ENCODE results near the gene GLYR1. TPM values are rescaled to one million over a fixed set of nuclear protein-coding genes. Genes with fewer than 3 reads are reported as not detected.

Gene GLYR1
- 40.2 and 47.4 TPM in 2 replicates for total RNA-seq (2014; rRNA removed; shearing (Covaris generic))

GRCh38 chr16:4846901-4847773 lies at the start of gene GLYR1, which contains the start of gene UBN1:
GLYR1 (minus strand) TSS chr16:4847288; CDS start chr16:4847265, 23 bp downstream.
UBN1 (plus strand) TSS chr16:4847481; CDS start chr16:4852918, 5,437 bp downstream.

GRCh38 chr16:4801962-4802658 lies 45.0 kb downstream of the GLYR1 start, which contains the start of gene ROGDI:
ROGDI (minus strand) TSS chr16:4802633; CDS start chr16:4802571, 62 bp downstream.

GRCh38 chr16:4795181-4795827 lies 51.8 kb downstream of the GLYR1 start, which contains the start of gene SMIM22:
SMIM22 (plus strand) TSS chr16:4795369; CDS start chr16:4795735, 366 bp downstream.

GRCh38 chr16:4787627-4788482 lies 59.2 kb downstream of the GLYR1 start, which contains the start of gene SEPTIN12:
SEPTIN12 (minus strand) TSS chr16:4788345; CDS start chr16:4787645, 700 bp downstream.

GRCh38 chr16:4766875-4767628 lies 80.0 kb downstream of the GLYR1 start, which contains the start of gene ZNF500:
ZNF500 (minus strand) TSS chr16:4767162; CDS start chr16:4765978, 1,184 bp downstream.

Small RNA genes lying within 50 kb of the gene (small RNA-seq; reads per million reads assigned to genes)
- not detected for gene RF00017

Other genes with a start within 250 kb of the GLYR1 start
- gene UBALD1, start 232.4 kb downstream of the GLYR1 start, total RNA-seq (2014; rRNA removed; shearing (Covaris generic)), result 62.3 and 71.6 TPM in 2 replicates
- gene MGRN1, start 222.5 kb downstream of the GLYR1 start, total RNA-seq (2014; rRNA removed; shearing (Covaris generic)), result 26.1 and 27.5 TPM in 2 replicates
- gene NUDT16L1, start 153.7 kb downstream of the GLYR1 start, total RNA-seq (2014; rRNA removed; shearing (Covaris generic)), result 32.3 and 33.4 TPM in 2 replicates
- 21.2 and 22.8 TPM in 2 replicates for gene ANKS3, start 113.0 kb downstream of the GLYR1 start, total RNA-seq (2014; rRNA removed; shearing (Covaris generic))
- 0.93 and 1.5 TPM in 2 replicates for gene DNAAF8, start 112.8 kb downstream of the GLYR1 start, total RNA-seq (2014; rRNA removed; shearing (Covaris generic))
- gene ZNF500, start 80.1 kb downstream of the GLYR1 start, total RNA-seq (2014; rRNA removed; shearing (Covaris generic)), result 7.8 and 8.6 TPM in 2 replicates
- gene SEPTIN12, start 58.9 kb downstream of the GLYR1 start, total RNA-seq (2014; rRNA removed; shearing (Covaris generic)), result 0.08 TPM in 1 of 2 replicates, not detected in the other
- not detected in 2 replicates for gene SMIM22, start 51.9 kb downstream of the GLYR1 start, total RNA-seq (2014; rRNA removed; shearing (Covaris generic))
- 15.1 and 17.3 TPM in 2 replicates for gene ROGDI, start 44.7 kb downstream of the GLYR1 start, total RNA-seq (2014; rRNA removed; shearing (Covaris generic))
- gene UBN1, start 193 bp upstream of the GLYR1 start, total RNA-seq (2014; rRNA removed; shearing (Covaris generic)), result 42.4 and 44.3 TPM in 2 replicates
- 0.26 and 0.27 TPM in 2 replicates for gene PPL, start 89.9 kb upstream of the GLYR1 start, total RNA-seq (2014; rRNA removed; shearing (Covaris generic))
- gene SEC14L5, start 111.0 kb upstream of the GLYR1 start, total RNA-seq (2014; rRNA removed; shearing (Covaris generic)), result not detected in 2 replicates
- 17.6 and 23.9 TPM in 2 replicates for gene NAGPA, start 186.6 kb upstream of the GLYR1 start, total RNA-seq (2014; rRNA removed; shearing (Covaris generic))
- gene C16orf89, start 218.7 kb upstream of the GLYR1 start, total RNA-seq (2014; rRNA removed; shearing (Covaris generic)), result not detected in 2 replicates
- gene ALG1, start 224.6 kb upstream of the GLYR1 start, total RNA-seq (2014; rRNA removed; shearing (Covaris generic)), result 28.3 and 31.5 TPM in 2 replicates

All from A375 (cell line).